ENCODE results near the gene STX8.
A peak's percentile ranks its signal among the peaks of the same experiment; 100 is the strongest.

The STX8 gene

DNA sequence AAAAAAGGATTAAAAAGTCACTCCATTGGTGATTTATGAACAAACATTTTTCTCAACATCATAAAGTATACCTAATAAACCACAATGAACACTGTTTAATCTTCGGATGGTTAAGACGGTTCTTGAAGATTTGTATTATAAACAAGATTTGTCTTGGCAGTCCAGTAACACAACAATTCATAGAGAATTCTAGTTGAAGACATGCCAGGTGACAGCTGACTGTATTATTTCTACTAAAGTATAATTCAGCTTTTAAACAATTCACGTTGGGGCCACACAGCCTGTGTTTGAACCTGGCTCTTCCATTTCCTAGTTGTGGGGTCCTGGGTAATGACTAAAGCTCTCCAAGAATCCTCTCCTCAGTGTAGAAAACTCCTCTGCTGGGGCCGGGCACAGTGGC, 22.0 kb downstream of the STX8 start:
- DNase-seq: no peak

DNA sequence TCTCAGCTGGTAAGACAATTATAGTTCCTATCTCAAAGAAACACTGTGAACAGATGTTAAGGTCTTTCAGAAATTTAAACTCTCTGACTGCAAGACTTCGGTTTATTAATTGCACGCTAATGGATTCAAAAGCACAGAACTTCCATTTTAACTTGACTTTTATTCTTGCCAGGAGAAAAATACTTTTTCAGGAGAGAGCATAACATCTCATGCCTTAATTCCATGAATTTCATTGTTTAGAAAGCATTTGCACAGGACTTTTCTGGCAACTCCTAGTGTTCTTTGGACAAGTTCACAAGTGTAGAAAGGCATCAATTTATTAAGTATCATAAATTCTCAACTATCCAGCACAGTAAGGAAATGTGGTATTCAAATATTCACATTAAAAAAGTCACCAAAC, 22.4 kb downstream of the STX8 start:
- no peak for DNase-seq

- DNase-seq: no peak
These were observed 26.4 kb downstream of the STX8 start for GRCh38 chr17:9549215-9549614.

GRCh38 chr17:9544221-9544620, 31.4 kb downstream of the STX8 start:
- peak; percentile 30 for DNase-seq

DNA sequence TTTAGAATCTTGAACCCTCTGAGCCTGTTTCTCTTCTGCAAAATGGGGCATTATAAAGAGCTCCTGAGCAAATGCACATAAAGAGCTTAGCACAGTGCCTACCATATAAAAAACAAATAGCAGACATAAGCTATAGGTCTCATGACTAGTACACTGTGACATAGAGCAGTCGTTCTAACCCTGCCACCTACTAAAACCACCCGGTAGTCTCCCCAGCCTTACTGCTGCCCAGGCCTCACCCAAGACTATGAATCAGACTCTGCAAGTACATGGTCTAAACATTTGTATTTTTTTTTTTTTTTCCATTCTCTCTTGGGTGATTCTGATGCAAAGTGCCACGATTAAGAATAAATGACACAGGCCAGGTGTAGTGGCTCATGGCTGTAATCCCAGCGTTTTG, 33.9 kb downstream of the STX8 start:
- DNase-seq: no peak

GRCh38 chr17:9538626-9539025, 37.0 kb downstream of the STX8 start:
- no peak for DNase-seq

DNA sequence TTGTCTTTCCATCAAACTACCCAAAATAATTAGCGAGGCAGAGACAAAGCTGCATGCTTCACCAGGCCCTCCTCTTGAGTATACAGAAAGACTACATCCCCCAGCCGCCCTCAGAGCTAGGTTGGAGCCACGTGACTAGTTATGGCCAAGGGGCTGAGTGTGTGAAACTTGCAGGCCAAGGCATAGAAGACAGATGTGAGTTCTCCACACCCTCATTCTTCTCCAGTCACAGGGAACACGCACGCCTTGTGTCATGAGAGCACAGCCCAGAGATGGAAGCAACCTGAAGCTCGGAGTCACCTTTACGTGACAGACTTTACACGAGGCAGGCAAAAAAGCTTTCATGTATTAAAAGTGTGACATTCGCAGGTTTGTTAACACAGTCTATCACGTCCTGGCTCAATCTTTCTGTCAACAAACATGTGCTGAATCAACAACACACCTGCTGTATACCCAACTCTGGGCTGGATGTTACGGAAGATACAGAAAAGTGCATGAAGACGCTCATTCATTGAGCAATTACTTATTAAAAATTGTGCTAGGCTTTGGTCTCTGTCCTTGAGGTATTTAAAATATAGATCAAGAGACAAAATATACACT, 38.3 kb downstream of the STX8 start:
- no peak for DNase-seq

DNA sequence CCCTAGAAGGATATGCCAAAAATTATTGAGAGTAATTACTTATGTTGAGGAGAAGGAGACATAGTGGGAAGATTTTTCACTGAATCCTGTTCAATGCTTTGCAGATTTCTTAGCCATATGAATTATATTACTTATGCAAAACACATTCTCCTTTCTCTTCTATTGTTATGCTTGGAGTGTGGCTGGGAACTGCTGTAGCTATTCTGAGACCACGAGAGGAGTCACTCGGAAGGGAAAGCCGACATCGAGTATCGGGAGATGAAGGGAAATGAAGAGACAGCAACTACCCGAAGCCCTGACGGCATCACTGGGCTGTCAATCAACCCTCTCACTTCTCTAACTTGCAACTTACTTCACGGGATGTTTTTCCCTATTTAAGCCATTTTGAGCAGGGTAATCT, 39.6 kb downstream of the STX8 start:
- peak; percentile 42 for DNase-seq

DNA sequence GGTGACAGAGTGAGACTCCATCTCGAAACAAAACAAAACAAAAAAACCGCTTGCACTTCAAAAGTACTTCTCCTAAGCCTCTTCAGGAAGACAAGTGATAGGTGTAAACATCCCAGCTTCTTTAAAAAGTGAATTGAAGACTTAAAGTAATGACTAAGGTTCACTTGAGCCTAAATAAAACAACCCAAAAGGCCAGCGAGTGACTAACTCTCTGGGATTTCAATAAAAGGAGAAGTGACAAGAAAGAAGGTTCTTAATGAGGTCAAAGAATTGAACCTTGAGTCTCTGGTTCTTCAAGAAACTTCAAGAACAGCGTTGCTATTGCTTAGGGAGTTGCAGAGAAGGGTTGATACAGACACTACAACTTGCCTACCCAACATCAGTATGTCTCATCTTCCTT, 42.2 kb downstream of the STX8 start:
- DNase-seq: no peak

GRCh38 chr17:9532715-9533114, 42.9 kb downstream of the STX8 start:
- DNase-seq: no peak

DNA sequence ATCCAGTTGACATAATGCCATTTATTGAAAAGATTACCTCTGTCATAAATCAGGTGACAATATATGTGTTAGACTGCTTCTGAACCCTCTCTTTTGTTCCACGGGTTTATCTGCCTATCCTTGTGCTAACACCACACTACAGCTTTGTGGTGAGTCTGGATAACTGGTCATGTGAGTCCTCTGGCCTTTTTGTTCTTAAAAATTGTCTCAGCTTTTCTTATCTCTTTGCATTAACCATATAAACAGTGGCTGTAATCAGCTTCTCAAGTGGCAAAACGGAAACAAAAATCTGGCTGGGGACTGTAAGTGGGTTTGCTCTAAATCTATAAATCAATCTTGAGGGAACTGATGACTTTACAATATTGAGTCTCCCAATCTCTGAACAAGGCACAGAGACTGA, 44.6 kb downstream of the STX8 start:
- DNase-seq: no peak

DNA sequence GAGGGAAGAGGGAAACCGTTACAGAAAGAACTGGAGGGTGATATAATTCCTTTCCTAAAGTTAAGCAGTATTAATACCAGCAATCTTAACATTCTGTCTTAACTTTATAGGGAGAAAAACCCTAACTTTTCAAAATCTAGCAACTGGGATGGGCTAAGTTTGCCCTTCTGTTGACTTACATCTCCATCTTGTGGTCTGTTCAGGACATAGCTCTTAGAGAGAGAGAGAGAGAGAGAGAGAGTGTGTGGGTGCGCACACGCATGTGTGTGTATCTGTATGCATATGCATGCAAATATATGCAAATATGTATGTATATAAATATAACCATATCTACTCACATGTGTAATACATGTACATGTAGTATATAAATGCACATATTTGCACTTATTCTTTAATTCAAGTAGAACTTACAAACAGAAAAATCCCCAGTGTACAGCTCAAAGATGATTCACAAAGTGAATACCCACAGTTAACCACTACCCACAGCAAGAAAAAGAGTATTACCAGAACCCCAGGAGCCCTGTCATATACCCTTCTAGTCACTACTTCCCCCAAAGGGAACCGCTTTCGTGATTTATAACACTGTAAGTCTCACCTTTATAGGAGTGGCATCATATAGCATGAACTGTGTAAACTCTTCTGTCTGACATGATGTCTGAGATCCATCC, 46.5 kb downstream of the STX8 start:
- DNase-seq: peak; percentile 40

GRCh38 chr17:9527788-9528187, 47.8 kb downstream of the STX8 start:
- DNase-seq: no peak

DNA sequence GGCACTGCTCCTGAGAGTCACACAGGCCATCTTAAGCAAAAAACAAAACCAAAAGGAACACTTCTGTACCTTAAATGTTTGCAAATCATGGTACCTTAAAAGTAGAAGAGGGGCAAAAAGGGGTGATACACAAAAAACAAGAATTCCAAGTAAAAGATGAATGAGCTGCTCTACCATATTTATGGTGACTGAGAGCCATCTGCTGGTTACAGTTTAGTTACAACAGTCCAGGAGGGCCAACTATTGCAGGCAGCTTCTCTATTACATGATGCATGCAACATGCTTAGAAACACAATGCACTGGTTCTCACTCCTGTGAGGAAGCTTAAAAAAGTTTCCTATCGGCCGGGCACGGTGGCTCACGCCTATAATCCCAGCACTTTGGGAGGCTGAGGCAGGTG, 53.5 kb downstream of the STX8 start:
- DNase-seq: peak; percentile 68

DNA sequence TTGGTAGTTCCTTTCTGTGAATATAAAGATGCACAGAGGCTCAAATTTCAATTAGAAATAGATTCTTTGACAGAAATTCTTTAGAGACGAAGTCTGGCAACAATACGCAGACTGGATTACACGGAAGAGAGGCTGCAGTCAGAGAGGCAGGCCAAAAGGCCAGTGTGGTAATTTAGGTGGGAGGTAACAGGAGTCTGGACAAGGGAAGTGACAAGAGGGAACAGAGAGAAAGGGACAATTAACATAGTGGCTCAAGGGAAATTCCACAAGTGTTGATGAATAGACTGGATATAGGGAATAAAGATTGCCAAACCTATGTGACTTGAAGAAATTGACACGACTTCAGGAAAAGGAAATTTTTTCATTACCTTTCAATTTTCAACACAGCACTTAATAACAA, 54.6 kb downstream of the STX8 start:
- DNase-seq: no peak

GRCh38 chr17:9520649-9521048, 55.0 kb downstream of the STX8 start:
- no peak for DNase-seq

GRCh38 chr17:9519583-9520272, 55.9 kb downstream of the STX8 start:
- DNase-seq: peak; percentile 12

DNA sequence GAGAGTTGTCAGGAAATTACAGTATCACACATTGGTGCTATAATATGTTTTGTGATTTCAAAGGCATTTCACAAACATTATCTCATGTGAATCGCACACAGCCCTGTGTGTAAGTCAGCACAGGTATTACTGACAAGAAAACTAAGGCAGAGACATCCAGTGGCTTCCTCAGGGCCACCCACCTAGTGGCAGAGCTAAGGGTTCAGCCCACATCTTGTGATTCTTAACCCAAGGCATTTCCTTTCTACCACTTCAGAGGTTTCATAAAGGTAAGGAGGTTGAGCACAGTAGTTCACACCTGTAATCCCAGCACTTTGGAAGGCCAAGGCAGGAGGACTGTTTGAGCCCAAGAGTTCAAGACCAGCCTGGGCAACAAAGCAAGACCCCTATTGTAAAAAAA, 58.2 kb downstream of the STX8 start:
- no peak for DNase-seq

DNA sequence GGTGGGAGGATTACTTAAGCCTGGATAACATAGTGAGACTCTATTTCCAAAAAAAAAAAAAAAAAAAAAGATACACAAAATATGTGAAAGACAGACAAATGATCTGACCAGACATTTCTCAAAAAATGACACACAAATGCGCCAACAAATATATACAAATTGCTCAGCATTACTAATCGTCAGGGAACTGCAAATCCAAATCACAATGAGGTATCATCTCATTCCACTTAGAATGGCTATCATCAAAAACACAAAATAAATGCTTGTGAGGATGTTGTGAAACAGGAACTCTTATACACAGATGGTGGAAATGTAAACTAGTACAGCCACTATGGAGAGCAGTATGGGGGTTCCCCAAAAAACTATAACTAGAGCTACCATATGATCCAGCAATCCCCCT, 62.4 kb downstream of the STX8 start:
- DNase-seq: no peak

GRCh38 chr17:9512323-9513168, 63.1 kb downstream of the STX8 start:
- peak; percentile 62 for DNase-seq

DNA sequence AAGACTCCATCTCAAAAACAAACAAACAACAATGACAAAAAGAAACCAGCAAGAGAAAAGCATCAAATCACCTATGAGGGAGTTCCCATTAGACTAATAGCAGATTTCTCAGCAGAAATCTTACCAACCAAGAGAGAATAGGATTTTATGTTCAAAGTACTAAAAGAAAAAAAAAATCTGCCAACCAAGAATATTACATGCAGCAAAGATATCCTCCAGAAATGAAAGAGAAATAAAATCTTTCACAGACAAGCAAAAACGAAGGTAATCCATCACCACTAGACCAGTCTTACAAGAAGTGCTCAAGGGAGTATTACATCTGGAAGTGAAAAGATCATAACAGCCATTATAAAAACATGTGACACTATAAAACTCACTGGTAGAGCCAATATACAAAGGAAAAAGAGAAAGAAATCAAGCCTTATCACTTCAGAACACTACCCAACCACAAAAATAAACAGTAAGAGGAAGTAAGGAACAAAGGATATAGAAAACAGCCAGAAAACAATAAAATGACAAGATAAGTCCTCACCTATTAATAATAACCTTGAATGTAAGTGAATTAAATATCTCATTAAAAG, 66.3 kb downstream of the STX8 start:
- no peak for DNase-seq

- DNase-seq: no peak
These were observed 76.6 kb downstream of the STX8 start for GRCh38 chr17:9499041-9499440.

GRCh38 chr17:9498490-9498889, 77.1 kb downstream of the STX8 start:
- DNase-seq: no peak
